Measurements from ENCODE around the gene ALOX12B.
"Not testable (repeated sequence)": the region's sequence is repeated elsewhere in the genome, so short reads cannot be mapped to it uniquely, and the experiment has no call there.

Gene ALOX12B

GRCh38 chr17:8118769-8119580, 31.5 kb upstream of the ALOX12B start:
- DNase-seq (ENCODE audit: low read depth): no peak

- no peak for DNase-seq (ENCODE audit: low read depth)
These were observed 30.7 kb upstream of the ALOX12B start, which contains the start of gene ALOXE3 for GRCh38 chr17:8117980-8118768. Gene ALOXE3, minus strand, starts transcription at chr17:8118514. Its CDS starts 524 bp downstream, at chr17:8117990.

GRCh38 chr17:8117367-8117979, 30.0 kb upstream of the ALOX12B start:
- DNase-seq (ENCODE audit: low read depth): no peak

GRCh38 chr17:8116776-8117175, 29.3 kb upstream of the ALOX12B start:
- DNase-seq (ENCODE audit: low read depth): no peak

GRCh38 chr17:8110907-8111306, 23.4 kb upstream of the ALOX12B start:
- DNase-seq (ENCODE audit: low read depth): no peak

- DNase-seq (ENCODE audit: low read depth): no peak
These were observed 22.9 kb upstream of the ALOX12B start for GRCh38 chr17:8110456-8110804.

- DNase-seq (ENCODE audit: low read depth): no peak
These were observed 22.3 kb upstream of the ALOX12B start for GRCh38 chr17:8109661-8110455.

GRCh38 chr17:8108972-8109660, 21.6 kb upstream of the ALOX12B start:
- DNase-seq (ENCODE audit: low read depth): no peak

- DNase-seq (ENCODE audit: low read depth): not testable (repeated sequence)
These were observed 19.5 kb upstream of the ALOX12B start for GRCh38 chr17:8106980-8107379.

GRCh38 chr17:8105957-8106398, 18.5 kb upstream of the ALOX12B start:
- DNase-seq (ENCODE audit: low read depth): no peak

GRCh38 chr17:8104911-8105310, 17.4 kb upstream of the ALOX12B start:
- DNase-seq (ENCODE audit: low read depth): no peak

- no peak for DNase-seq (ENCODE audit: low read depth)
These were observed 16.0 kb upstream of the ALOX12B start for GRCh38 chr17:8103549-8103948.

- no peak for DNase-seq (ENCODE audit: low read depth)
These were observed 14.2 kb upstream of the ALOX12B start for GRCh38 chr17:8101721-8102120.

GRCh38 chr17:8100763-8101162, 13.2 kb upstream of the ALOX12B start:
- no peak for DNase-seq (ENCODE audit: low read depth)

- no peak for DNase-seq (ENCODE audit: low read depth)
These were observed 12.6 kb upstream of the ALOX12B start for GRCh38 chr17:8100111-8100510.

- DNase-seq (ENCODE audit: low read depth): no peak
These were observed 9.0 kb upstream of the ALOX12B start for GRCh38 chr17:8096541-8096940.

GRCh38 chr17:8095361-8095760, 7.8 kb upstream of the ALOX12B start:
- no peak for DNase-seq (ENCODE audit: low read depth)

- no peak for DNase-seq (ENCODE audit: low read depth)
These were observed 3.6 kb upstream of the ALOX12B start for GRCh38 chr17:8091033-8091687.

- DNase-seq (ENCODE audit: low read depth): no peak
These were observed 2.2 kb upstream of the ALOX12B start for GRCh38 chr17:8089728-8090127.

- DNase-seq (ENCODE audit: low read depth): no peak
These were observed 375 bp upstream of the ALOX12B start for GRCh38 chr17:8087952-8088230.

- no peak for DNase-seq (ENCODE audit: low read depth)
These were observed 3.3 kb downstream of the ALOX12B start for GRCh38 chr17:8084250-8084649.

All from HS-5 (cell line).